RCC 7860 (cell line): ENCODE results near the gene ZG16B.

Experiments used
- DNase-seq: peaks from one replicate; pipeline ENCODE4 v3.0.0-alpha.2; 2015; ENCODE audit warnings: low spot score
- FAIRE-seq: peaks from 2 replicates; lab custom pipeline; 2012; peaks lifted over from hg19 to GRCh38; lab: Jason Lieb, UNC

Gene ZG16B

GRCh38 chr16:2865651-2866050, 35.5 kb downstream of the ZG16B start:
- DNase-seq (no peak), FAIRE-seq (no peak)

- DNase-seq, result no peak
- no peak for FAIRE-seq
Observed at GRCh38 chr16:2866431-2866830, 36.3 kb downstream of the ZG16B start.

GRCh38 chr16:2867661-2867986, 37.5 kb downstream of the ZG16B start:
- FAIRE-seq, result no peak
- no peak for DNase-seq

- peak; percentile 91 for DNase-seq
- peak; percentile 55 for FAIRE-seq
Observed at GRCh38 chr16:2867987-2868789, 38.1 kb downstream of the ZG16B start.

- DNase-seq, result no peak
- no peak for FAIRE-seq
Observed at GRCh38 chr16:2871926-2872325, 41.8 kb downstream of the ZG16B start.

- DNase-seq, result no peak
- FAIRE-seq, result no peak
Observed at GRCh38 chr16:2874032-2874911, 44.2 kb downstream of the ZG16B start.

GRCh38 chr16:2874912-2875362, 44.8 kb downstream of the ZG16B start:
- peak; percentile 73 for DNase-seq
- peak; percentile 59 for FAIRE-seq

- DNase-seq, result no peak
- no peak for FAIRE-seq
Observed at GRCh38 chr16:2879854-2880508, 49.9 kb downstream of the ZG16B start.
